ENCODE measurements around the gene HES3.

The HES3 gene

DNA sequence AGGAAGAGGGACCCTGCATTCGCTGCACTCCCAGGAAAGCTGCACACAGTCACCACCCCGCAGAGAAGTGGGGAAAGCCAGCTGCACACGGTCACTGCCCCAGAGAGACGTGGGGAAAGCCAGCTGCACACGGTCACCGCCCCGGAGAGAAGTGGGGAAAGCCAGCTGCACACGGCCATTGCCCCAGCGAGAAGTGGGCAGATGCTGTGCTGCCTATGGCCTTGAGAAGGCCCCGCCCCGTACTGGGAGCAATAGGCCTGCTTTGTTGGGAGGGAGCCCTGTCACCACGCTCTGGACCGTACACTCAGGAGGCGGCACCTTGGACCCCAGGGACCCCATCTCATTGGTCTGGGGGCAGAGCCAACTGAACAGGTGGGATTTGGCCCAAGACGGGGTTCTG lies 21.2 kb downstream of the HES3 start:
- DNase-seq: no peak

DNA sequence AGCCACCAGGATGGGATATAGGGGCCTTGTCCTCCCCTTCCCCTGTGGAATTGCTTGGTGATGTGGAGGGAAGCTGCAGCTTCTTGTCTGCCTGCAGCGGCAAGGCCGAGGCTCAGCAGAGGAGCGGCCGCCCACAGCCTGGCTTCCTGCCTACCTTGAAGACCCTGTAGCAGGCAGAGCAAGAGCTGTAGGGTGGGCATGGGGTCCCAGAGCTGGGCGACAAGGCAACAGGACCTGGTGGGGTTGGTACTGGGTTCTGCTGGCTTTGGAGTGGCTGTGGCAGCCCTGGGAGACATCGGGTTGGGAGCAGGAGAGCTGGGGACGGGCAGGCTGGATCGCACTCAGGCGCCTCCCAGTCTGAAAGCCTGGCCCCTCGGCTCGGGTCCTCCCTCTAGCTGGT lies 22.7 kb downstream of the HES3 start:
- no peak for DNase-seq

DNA sequence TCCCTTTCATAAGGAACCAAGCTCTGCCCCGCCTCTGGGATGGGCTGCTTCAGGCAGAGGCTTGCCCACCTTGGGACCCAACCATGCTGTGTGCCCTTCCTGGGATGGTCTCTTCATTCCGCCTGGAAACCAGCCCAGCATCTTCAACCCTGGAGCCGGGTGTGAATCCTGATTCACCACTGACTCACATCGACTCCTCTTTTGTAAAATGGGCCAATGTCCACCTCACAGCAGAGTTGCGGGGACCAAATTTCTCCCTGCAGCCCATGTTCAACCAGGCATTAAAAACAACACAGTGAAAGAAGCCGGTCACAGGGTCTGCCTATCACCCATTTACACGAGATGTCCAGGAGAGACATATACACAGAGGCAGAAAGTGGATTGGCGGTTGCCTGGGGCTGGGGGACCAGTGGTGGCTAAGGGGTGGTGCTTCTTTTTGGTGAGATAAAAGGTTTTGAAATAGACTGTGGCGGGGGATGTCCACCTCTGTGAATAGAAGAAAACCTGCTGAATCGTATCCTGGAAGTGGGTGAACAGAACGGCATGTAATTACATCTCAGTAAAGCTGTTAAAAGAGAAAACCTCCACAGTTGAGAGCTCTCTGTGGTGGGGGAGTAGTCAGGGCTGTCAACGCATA lies 23.8 kb downstream of the HES3 start:
- no peak for DNase-seq

DNA sequence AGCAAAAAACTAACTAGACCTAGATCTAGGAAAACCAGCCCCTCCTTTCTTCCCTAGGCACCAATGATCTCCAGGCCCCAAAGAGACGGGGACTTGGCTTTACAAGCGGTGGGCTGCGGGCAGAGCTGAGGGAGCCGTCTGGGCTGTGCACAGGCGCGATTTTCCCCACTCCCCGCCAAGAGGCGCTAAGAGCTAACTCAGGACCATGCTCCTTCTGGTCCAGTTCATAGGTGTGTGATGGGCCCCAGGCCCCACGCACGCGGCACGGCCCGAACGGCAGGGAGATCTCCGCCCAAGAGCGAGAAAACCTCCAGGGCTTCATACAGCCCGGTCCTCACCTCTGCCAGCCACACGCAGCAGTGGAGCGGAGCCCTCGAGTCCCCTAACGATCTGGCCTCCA lies 24.4 kb downstream of the HES3 start:
- DNase-seq: no peak

DNA sequence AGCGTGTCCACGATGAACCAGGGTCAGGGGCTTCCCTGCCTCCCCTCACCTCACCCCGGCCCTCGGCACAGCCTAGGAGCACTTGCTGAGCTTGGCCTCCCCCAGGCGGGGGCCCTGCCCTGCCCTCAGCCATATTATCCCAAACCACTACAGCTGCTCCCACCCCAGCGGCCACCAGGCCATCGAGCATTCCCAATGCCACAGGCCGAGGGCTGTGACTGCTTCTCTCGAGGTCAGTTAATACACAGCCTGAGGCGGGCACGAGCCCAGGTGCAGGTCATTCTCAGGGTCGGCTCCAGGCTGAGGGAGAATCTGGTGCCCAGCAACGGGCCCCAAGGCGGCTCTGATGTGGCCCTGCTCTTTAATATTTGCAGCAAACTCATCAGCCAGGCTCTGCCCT lies 25.3 kb downstream of the HES3 start:
- DNase-seq: no peak

DNA sequence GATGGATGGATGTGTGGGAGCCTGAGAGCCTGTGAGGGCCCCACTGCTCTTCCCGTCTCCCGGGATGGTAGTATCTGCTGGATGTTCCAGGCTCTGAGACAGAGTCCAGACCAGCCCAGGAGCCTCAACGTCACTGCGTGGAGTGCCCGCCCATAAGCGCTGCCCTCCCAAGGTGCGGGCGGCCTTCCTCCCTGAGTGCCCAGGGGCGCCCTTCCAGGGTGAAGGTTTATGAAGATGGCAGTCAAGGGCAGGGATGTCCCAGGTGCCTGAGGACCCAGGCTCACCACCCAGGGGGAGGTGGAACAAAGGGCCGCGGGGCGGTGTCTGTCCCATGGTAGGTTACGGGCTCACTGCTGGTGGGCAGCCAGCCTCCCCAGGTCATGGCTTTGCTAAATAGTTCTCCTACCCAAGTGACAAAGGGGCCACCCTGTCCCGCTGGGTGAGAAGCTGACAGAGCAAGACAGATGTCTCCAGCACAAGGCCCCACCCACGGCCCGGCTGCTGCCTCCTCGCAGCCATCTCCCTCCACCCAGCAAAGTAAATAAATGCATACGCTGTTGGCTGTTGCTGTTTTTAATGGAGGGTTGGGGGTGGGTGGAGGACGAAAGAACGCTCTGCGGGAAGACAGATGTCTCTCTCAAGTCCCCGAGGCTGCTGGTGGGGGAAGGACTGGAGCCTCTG lies 25.9 kb downstream of the HES3 start:
- DNase-seq: no peak

DNA sequence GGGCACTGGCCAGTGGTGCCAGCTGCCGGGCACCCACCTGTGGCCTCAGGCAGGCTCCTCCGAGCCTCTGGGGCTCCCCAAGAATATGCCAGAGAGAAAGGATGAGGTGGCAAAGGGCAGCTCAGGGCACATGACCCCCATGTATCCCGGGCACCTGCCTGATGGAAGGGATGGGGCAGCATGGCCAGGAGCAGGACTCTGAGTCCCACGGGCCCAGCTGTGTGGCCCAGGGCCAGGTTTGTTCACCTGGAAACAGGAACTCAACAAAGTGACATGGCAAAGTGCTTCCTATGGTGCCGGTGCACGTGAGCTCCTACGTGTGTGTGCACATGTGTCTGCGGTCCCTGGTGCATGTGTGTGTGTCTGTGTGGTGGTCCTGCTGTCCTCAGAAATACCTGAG lies 26.4 kb downstream of the HES3 start:
- no peak for DNase-seq

DNA sequence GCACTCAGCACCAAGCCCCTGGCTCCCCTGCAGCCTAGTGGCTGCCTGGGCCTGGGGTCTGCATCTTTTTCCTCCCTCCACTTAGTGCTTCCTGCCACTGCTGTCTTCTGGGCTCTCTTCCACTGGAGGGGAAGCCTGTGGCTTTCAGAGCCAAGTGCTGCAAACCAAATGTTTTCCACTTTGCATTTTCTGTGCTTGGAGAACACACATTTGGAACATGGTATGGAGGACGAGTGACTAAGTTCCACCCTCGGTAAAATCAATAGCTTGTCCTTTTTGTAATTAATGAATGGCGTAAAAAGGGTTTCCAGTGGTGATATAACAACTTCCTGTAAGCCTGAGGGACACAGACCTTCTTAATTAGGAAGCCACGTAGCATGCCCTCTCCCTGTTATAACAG lies 27.0 kb downstream of the HES3 start:
- no peak for DNase-seq

DNA sequence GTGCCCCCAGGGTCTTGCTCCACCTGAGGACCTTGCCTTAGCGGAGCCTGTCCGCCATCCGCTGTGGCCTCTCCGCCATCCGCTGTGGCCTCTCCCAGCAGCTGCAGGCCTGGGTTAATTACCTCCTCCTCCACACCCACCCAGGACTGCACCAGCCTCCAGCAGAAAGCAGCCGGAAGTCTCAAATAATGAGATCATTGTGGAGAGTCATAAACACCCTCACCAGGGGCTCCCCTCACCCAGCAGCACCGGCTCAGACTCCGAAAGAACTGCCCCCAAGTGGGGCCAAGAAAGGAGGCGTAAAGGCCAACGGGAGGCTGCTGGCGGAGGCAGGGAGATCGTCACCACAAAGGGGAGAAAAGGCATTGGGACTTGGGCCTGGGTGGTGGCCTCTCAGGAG lies 27.6 kb downstream of the HES3 start:
- no peak for DNase-seq

DNA sequence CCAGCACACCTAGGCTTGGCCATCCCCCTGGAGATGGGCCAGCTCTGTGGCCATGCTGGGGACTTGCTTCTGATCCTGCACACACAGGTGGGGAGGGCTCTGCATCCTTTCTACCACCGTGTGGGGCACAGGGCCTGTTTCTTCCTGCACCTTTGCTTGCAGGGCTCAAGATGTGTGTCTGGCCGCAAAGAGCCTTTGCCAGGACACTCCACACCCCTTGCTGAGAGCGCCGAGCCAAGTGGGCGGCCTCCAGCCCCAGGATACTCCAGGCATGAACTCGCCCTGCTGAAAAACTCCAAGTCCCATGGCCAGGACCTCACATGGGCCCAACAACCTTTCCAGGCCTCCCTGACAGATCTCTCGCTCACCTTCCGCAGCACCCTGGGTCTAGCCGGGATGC lies 28.5 kb downstream of the HES3 start:
- no peak for DNase-seq

DNA sequence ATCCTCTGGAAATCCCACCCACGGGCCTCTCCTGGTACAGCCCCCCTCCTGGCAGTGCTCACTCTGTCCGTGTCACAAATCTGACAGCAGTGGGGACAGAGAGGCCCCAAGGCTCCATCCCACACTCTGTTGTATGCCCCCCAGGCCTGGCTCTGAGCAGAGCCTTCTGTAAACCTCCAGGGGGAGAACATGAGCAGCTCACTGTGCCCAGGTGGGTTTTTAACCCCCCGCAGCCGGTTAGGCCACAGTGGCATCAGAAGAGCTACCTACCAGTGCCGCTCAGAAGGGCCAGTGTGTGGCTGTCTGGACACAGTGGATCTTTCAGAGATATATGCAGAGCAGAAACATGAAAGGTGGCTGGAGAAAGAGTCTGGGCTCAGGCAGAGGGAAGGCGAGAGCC lies 28.9 kb downstream of the HES3 start:
- DNase-seq: no peak

DNA sequence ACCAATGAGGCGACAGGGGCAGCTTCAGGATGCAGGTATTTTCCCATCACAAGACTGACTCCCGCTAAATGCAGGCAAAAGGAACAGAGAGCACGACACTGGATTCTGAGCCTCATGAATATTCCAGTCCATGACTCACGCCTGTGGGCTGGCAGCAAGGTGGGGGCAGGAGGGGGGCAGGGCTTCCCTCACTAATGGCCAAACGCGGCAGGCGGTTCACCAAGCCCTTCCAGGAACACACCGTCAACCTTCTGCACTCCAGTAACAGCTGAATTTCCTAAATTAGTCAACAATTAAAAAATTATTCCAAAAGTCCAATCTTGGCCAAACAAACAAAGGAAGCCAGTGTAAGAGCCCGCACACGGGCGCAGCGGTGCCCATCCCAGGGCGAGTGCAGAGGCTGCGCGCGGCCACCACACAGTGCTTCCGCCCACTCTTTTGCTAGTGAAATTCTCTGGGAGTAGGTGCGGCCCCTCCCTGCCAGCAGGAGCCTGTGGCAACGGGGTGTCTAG lies 29.5 kb downstream of the HES3 start:
- peak; percentile 87 for DNase-seq

DNA sequence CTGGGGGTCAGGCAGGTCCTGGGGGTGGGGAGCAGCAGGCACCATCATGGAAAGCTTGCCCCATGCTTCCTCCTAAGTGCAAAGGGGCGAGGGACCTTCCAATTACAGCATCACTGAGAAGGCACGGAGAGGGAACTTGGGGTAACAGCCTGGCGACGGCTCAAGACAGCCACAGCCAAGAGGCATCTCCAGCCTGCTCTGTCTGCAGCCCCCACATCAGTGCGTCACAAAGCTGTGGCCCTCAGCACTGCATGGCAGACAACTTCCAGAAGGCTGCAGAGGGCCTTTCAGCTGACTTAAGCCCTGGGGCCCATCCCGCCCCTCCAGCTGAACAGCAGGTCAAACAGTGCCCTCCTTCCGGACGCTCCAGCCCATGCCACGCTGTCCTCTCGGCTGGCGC lies 30.1 kb downstream of the HES3 start:
- no peak for DNase-seq

DNA sequence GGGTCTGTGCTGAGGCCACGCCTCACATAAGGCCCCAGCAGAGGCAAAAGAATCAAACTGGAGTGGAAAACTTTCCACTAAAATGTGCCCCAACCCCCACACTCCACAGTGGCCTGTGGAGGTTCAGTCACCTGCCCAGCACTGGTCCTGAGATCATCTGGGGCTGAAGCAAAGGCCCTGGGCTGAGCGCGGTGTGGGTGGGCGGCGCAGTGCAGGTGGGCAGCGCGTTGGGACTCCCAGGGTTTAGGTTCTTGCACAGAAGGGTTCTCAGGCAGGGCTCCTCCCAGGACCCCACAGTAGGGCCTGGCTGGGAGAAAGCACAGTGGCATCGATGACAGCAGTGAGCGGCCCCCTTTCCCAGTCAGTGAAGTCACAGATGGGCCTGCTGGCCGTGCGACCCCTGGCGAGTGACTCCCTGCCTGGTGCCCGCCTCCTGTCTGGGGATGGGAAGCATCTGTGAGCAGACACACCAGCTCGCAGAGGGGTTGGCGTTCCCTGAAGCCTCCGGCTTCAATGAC lies 30.7 kb downstream of the HES3 start:
- no peak for DNase-seq

DNA sequence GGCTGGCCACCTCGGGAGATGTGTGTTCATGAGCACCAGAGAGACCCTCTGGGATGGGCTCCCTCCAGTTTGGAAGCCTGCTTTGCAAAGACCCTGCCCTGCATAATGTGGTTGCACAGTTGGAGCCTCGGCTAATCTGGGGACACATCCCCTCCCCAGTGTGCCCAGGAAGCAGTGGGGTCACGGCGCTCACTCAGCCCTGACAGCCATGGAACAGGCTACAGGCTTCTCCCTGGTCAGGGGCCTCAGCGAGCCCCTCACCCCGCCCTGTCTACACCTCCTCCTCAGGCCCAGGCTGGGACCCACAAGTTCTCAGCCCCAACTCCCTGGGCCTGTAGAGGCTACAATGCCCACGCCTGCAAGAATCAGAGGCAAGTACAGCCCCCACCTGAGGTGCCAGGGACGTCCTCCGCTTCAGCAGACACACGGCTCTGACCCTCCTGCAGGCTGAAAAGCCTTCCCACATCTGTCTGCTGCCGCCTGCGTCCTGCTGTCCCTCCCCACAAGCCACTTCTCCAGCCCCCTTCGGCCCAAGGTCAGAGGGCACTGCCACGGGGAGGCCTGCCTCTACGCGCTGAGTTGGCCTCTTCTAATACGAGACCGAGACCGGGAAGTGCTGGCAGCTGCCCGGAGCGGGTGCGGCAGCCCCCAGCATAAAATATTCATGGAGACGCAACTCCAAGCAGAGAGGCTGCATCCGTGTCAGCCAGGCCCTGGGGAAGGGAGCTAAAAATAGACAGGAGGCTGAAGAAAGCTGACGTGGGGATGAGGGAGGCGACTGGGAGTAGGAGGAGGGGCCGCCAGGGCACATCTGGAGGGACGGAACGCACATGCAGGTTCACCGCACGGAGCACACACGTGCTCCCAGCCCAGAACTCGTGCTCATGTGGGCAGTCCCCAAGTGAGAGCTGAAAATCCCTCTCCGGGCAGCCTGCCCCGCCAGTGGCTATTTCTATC lies 32.1 kb downstream of the HES3 start:
- no peak for DNase-seq

DNA sequence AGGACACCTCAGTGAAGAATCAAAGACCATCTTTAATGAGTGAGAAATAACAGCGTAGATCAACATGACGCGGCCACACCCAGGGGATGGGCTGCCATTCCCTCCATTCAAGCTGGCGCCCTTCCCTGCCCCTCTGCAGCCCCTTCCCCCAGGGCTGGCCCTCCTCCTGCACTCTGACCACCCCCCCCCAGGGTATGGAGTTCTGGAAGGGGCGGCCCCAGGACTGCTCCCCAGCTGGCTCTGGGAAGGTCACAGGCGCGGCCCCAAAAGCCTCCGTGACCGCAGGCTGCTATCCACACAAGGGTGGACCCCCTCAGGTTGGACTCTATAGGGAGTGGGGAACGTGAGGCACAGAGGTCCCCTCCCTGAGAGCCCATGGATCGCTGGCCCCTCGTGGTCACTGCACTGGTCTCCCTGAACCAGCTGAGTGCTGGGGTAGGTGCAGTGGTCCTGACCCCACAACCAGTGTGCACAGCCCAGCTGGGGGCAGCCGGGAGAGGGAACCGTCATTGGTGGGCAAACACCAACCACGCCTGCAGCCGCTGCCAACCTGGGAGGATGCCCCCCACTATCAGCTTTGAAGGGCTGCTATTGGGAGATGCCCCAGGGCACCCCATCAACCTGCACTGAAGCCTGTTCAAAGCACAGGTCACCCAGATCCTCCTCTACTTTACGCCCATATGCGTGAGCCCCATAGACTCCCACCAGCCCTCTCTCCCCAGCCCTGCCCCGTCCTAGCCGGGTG lies 33.0 kb downstream of the HES3 start:
- DNase-seq: no peak

DNA sequence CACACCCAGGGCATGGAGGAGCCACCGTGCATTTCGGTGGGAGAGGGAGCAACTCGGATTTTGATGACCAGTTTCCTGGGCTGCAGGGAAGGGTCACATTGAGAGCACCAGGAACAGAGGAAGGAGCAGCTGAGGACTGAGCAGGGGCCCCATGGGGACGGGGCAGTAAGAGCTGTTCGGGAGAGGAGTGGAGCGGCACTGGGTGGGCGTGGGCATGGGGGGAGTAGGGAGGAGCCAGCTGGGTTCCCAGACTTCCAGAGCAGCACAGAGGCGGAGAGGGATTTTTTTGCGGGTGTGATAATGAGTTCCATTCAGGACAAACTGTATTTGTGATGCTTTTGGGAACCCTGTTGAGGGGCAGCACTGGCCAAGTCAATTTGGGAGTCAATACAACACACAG lies 34.3 kb downstream of the HES3 start:
- DNase-seq: no peak

DNA sequence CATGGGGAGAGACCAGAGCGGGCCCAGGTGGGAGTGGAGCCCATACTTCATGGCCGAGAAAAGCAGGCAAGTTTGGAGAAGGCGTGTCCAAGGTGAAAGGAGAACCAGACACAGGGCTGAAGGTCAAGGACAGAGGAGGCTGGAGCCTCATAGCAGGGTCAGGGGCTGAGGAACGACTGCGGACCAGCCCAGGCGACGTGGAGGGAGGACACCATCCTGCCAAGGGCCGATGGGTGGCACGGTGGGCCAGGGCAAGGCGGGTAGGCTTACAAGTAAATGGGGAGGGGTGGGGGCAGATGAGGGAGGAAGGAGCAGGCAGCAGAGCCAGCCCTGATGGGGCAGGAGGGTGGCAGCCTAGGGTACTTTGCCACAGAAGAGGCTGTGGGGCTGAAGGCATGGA lies 35.1 kb downstream of the HES3 start:
- no peak for DNase-seq

DNA sequence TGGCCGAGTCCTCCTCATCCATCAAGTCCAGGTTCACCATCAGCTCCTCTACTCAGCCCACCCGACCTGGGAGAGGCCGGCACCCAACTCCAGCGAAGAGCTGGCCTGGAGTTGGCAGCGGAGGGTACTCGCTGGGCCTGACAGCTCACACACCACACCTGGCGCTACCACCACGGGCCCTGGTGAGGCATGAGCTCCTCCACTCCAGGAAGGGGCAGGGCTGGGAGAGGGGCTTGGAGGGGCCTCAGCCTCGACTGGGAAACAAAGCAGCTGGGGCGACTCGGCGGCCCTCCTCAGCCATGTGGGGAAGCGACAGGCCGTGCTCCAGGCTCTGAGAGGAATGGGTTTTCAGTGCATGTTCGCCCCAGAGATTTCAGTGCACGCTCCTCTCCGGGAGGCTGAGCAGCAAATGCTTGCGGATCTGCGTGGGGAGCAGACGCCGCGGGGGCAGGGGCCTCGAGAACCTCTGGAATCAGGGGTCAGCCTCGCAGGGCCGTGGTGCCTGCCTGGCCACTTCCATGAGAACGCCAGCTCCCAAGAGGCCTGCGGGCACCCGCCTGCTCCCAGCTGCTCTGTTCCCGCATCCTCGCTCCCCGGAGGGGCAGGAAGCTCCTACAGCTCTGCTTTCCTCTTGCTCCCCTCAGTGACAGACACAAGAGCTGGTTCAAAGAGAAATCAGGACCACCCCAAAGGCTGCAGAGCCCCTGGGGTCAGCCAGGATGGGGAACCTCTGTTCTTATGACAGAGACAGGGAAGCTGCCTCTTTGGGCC lies 35.8 kb downstream of the HES3 start:
- DNase-seq: no peak

DNA sequence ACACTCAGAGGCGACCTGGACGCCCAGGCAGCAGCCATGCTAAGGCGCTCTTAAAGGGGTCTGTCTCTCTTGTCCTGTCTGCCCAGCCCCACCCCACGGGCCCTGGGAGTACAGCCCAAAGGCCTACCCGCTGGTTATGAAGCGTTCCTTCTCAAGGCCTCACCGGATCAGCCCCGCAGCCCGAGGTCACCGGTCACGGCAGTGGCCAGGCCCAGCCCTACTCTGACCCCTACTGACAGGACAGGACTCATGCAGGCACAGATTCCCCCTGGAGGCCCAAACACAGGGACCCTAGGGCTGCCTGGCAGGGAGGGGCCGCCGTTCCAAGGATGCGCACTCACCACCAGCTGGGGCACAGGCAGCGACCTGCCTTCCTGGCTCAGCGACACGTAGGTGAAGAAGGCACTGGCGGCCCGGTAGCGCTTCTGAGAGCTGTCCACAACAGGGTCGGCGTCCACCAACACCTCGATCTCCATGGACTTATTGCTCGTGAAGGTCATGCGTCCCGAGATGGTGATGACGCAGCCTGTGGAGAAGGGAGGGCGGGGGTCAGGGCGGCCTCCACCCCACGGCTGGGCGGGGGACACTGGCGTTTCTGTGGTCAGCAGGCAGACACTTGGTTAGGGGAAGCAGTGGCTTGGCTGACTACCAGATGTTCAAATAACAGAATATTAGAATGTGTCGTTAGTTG lies 36.9 kb downstream of the HES3 start:
- peak; percentile 82 for DNase-seq

Measured in islet precursor cell (in vitro differentiated cells).